Activated CD8-positive, alpha-beta memory T cell treated with anti-CD3 and anti-CD28 coated beads, Interleukin-2, amount 50 U/mL, for 4 hours (primary cell): ENCODE measurements around the gene RANBP2.

Experiments used
- DNase-seq: peaks from one replicate; pipeline ENCODE4 v3.0.0-alpha.2; 2020

Gene RANBP2

DNA sequence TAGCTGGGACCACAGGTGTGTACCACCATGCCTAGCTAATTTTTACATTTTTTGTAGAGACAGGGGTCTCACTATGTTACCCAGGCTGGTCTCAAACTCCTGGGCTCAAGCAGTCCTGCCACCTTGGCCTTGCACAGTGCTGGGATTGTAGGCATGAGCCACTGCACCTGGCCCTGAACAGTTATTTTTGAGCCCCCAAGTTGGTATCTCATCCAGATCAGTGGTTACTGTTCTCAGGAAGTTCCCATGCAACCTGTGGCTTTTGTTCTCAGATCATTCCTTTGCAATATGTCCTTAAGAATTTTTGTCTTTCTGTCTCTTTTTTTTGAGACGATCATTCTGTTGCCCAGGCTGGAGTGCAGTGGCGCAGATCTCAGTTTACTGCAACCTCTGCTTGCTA, 59.6 kb downstream of the RANBP2 start:
- no peak for DNase-seq

DNA sequence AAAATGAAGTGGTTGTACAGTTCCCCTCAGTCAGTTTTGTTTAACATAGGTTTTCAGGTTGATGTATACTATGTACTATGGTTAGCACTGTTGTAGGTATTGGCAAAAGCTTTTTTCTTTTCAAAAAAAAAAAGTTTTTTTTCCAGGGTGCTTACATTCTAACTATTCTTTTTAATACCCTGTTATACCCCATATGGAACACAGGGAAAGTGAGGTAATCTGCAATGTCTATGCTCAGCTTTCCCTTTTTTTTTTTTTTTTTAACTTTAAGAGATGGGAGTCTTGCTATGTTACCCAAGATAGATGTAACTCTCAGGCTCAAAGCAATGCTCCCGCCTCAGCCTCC, 66.7 kb downstream of the RANBP2 start:
- DNase-seq = no peak

DNA sequence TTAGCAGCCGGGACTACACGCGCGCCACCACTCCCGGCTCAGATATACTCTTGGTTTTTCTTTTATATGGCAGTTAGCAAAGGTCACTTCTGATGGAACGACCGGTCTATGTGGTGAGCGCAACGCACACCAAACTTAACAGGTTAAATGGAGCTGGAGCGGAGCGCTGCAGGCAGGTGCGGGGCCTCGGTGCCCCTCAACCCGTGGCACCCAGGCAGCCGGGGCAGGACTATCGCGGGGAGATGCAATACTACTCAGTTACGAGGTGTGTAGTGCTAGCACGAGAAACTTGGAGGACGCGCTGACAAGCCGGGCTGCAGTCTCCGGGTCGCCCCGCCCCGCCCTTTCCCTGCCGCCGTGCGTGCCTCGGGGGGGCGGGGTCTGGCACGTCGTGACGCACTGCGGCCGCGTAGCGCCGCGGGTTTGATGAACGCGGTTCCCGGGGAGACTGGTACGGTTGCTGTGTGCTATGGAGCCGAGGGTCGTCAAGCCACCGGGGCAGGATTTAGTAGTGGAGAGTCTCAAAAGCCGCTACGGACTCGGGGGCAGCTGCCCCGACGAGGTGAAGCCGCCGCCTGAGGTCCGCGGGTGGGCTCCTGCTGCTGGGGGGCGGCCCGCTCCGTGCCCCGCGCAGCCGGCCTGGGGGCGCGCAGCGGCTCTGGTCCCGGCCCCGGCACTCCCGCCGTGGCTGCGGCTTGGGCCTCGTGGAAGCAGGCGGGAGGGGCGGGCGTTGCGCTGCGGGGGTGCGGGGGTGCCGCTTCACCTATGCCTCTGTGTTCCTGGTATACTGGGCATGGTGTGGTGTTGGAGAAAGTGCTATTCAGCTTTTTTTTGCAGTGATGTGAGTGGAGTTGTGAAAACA, 67.3 kb downstream of the RANBP2 start, which contains the start of gene CCDC138:
Gene CCDC138, plus strand, starts transcription at position 418 of the 862 bp plus-strand sequence. Its CDS starts 52 bp downstream, at position 470.
- peak; percentile 93 for DNase-seq

DNA sequence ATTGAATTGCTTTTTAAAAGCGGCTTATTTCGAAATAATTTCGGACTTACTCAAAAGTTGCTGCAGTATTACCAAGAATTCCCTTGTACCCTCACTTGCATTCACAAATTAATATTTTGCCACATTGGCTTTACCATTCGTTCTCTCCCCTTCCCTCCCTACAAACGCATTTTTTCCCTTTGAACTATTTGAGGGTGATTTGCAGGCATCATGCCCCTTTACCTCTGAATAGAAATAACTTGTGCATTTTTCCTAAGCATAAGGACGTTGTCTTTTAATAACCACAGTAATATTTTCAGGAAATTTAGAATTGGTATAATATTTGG, 67.9 kb downstream of the RANBP2 start:
- DNase-seq = no peak

DNA sequence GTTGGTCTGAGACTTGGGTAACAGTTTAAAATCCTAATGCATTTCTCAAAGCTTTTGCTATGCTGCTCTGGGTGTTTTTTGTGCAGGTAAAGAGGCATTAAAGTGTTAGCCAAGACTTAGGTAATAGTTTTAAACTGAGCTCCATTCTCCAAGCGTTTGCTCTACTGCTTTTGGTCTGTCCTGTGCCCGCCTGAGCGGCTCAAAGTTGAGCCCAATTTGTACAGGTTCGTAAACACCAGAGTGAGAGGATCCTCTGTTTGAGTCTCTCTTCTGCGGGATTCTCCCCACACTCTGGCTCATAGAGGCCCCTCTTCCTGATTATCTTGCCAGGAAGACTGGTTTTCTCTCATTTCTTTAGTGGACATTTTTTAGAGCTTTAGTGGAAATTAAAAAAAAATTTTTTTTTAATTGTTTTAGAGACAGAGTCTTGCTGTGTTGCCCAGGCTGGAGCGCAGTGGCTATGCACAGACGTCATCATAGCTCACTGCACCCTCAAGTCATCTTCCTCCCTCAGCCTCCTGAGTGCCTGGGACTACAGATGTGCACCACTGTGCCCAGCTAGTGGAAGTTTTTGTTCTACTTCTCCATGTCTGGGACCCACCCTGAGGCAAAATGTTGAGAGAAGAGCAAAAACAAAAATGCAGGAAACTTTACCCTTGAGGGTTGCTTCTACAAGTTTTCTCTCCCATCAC, 83.9 kb downstream of the RANBP2 start:
- no peak for DNase-seq

DNA sequence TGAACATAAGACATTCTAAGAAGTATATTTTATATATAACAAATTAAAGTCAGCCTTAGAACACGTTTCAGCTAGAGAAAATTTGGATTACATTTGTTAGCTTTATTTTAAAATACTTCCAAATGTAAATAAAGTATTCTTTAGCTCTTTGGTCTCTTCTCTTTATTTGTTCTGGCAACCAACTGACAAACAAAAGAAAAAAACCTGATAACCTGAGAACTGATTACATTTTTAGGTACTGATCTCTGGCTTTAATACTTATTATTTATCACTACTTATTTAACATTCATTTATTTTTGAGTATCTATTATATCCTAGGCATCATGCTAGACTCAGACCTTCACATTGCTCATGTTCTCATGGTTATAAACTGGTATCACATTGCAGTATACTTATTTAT, 85.8 kb downstream of the RANBP2 start:
- DNase-seq = no peak

DNA sequence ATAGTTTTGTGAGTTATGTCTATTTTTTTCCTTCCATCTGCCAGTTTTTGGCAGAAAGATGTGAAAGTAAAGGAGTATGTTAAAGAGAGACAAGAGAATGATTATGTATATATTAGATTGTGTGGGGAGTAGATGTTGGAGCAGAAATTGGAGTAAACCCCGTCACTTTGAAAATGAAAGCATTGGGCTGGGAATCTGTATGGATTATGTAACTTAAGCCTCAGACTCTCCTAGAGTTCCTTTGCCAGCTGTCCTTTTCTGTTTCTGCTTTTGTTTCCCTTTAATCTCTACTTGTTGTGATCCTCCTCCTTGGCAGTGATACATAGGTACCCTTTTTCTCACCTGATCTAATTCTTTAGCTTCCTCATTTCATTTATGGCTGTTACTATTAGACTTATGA, 86.5 kb downstream of the RANBP2 start:
- DNase-seq = no peak

DNA sequence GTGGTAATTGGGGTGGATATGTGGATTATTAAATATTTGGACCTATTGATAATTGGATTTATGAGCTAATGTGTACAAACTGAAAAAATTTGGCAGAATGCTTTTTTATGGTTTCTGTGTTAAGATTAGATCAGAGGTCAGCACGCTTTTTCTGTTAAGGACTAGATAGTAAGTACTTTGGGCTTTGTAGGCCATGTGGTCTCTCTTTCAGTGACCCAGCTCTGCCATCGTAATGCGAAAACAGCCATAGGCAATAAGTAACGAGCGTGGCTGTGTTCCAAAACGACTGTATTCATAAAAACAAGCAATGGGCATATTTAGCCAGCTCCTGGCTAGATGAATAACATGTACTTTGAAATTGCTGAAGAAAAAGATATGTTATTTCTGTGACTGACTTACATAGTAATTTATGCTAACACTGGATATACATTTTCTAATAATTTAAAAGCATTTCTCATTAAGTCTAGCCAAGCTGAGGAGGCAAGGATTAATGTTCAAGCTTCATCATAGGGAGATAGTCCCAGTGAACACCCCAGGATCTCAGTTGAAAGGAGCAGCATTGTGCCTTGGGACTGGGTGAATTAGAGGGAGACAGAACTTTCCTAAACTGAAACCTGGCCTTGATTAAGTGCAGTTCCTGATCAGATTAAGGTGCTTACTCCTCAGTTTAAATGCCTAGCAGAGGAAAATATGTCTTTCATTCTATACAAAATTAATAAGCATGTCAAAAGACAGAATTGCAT, 87.3 kb downstream of the RANBP2 start:
- DNase-seq = no peak

DNA sequence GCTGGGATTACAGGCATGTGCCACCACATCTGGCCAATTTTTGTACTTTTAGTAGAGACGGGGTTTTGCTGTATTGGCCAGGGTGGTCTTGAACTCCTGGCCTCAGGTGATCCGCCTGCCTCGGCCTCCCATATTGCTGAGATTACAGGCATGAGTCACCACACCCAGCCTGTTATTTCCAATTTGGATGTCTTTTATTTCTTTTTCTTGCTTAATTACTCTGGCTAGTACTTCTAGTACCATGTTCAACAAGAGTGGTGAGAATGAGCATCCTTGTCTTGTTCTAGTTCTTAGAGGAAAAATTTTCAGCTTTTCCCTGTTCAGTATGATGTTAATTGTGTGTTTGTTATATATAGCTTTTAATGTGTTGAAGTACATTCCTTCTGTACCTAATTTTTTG, 90.7 kb downstream of the RANBP2 start:
- DNase-seq = no peak

DNA sequence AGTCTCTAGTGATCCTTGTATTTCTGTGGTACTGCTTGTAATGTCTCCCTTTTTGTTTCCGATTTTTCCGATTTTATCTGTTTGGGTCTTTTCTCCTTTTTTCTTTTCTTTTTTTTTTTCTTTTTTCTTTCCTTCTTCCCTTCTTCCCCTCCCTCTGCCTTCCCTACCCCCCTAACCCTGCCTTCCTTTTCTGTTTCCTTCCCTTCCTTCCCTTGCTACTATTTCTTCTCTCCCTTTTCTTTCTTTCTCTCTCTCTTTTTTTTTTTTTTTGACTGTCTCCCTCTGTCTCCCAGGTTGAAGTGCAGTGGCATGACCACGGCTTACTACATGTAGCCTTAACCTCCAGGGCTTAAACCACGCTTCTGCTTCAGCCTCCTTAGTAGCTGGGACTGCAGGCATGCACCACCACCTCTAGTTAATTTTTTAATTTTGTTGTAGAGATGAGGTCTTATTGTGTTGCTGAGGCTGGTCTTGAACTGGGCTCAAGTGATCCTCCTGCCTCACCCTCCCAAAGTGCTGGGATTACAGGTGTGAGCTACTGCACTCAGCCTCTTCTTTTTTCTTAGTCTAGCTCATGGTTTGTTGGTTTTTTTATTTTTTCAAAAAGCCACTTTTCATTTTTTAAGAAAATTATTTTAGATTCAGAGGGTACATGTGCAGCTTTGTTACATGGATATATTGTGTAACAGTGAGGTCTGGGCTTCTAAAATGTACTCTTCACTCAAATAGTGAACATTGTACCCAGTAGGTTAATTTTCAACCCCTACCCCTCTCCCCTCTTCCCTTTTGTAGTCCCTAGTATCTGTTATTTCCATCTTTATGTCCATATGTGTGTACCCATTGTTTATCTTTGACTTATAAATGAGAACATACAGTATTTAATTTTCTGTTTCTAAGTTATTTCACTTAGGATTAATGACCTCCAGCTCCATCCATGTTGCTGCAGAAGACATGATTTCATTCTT, 92.0 kb downstream of the RANBP2 start:
- DNase-seq = no peak

DNA sequence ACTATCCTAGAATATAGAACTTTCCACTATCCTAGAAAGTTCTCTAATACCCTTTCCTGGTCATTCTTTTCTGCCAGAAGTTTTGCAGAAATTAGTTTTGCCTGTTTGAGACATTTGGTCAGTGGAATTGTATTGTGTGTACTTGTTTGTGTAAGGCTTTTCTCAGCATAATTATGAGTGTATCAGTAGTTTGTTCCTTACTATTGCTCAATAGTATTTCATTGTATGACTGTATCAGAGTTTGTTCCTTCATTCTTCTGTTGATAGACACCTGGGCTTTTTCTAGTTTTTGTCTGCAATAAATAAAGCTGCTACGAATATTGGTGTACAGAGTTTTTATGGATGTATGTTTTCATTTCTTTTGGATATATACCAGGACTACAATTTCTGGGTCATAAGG, 94.5 kb downstream of the RANBP2 start:
- DNase-seq = no peak

DNA sequence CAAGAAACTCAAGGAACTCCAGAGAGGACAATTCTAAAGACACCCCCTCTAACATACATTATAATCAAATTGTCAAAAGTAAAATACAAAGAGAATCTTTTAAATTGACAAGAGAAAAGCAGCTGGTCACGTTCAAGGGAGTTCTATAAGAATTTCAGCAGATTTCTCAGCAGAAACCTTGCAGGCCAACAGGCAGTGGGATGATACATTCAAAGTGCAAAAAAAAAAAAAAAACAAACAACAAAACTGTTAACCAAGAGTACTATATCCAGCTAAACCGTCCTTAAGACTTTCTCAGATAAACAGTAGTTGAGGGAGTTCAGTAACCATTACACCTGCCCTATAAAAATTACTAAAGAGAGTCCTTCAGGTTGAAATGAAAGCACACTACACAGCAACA, 101.2 kb downstream of the RANBP2 start:
- DNase-seq = no peak

DNA sequence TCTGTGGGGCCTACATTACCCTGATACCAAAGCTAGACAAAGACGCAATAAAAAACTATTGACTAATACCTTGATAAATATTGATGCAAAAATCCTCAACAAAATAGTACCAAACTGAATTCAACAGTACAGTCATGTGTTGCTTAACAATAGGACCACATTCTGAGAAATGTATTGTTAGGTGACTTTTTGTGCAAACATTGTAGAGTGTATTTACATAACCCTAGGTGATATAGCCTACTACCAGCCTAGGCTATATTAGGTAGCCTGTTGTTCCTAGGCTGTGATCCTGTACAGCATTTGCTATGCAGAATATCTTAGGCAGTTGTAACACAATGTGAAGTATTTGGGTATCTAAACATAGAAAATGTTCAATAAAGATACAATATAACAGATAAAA, 104.0 kb downstream of the RANBP2 start:
- DNase-seq = no peak

DNA sequence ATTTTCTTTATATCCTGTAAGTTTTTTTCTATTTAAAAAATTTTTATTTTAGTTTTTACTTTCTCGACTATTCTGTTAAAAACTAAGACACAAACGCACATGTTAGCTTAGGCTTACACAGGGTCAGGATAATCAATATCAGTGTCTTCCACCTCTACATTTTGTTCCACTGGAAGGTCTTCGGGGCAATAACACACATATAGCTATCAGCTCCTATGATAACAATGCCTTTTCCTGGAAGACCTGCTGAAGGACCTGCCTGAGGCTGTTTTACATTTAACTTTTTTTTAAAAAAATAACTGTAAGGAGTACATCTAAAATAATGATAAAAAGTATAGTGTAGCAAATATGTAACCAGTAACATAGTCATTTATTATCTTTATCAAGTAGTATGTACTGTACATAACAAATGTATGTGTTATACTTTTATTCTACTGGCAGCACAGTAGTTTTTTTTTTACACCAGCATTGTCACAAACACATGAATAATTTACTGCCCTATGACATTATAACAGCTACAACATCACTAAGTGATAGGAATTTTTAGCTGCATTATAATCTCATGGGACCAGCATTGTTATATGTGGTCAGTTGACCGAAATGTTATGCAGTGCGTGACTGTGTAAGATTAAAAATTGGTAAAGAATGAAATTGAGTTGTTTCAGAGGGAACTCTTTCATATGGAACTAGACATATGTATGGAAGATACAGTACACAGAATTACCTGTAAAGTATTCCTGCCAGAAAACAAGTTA, 105.2 kb downstream of the RANBP2 start:
- DNase-seq = no peak

DNA sequence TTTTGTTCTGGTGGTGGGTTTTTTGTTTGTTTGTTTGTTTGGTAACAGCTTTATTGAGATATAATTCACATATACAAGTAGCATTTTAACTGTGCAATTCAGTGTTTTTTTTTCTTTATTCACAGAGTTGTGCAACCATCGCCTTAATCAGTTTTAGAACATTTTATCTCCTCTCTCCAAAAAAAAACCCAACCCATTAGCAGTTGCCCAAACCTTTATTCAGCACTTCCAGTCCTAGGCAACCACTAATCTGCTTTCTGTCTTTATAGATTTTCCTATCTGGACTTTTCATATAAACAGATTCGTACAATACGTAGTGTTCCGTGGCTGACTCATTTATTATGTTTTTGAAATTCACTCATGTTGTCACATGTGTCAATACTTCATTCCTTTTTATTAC, 106.0 kb downstream of the RANBP2 start:
- no peak for DNase-seq

DNA sequence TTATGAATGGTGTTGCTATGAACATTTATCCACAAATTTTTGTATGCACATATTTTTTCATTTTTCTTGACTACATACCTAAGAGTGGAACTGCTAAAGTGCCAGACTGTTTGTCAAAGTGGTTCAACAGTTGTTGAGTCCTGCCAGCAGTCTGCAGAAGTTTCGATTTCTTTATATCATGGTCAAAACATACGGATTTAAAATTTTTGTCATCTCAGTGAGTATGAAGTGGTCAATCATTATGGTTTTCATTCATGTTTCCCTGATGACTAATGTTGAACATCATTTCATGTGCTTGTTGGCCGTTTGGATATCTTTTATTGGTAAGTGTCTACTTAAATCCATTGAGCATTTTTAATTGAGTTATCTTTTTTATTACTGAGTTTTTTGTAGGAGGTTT, 106.5 kb downstream of the RANBP2 start:
- no peak for DNase-seq

DNA sequence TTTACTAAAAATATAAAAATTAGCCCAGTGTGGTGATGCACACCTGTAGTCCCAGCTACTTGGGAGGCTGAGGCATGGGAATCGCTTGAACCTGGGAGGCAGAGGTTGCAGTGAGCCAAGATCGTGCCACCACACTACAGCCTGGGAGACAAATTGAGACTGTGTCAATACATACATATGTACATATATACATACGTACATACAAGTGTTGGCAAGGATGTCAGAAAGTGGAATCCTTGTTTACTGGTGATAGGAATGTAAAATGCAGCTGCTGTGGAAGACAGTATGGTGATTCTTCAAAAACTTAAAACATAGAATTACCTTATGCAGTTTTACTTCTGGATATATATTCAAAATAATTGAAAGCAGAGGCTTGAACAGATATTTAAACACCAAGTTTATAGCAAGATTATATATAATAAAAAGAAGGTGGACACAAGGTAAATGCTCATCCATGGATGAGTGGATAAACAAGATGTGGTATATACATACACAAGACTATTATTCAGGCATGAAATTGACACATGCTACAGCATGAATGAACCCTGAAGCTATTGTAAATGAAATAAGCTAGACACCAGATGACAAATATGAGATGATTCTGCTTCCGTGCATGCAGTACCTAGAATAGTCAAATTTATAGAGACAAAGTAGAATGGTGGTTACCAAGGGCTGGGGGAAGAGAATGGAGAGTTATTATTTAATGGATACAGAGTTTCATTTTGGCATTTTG, 110.5 kb downstream of the RANBP2 start:
- DNase-seq = no peak

DNA sequence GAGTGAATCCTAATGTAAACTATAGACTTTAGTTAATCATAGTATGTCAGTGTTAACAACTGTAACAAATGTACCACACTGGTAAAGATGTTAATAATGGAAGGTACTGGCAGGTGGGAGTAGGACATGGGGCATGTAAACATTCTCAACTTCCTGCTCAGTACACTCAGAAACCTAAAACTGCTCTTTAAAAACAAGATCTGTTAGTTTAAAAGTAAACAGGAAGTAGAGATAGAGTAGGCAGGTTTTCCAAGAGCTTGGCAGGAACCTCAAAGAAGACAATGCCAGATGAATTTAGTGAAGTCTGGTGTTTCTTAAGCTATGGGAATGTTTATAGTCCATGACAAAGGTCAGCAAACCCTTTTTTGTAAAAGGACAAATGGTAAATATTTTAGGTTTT, 113.9 kb downstream of the RANBP2 start:
- DNase-seq = no peak

DNA sequence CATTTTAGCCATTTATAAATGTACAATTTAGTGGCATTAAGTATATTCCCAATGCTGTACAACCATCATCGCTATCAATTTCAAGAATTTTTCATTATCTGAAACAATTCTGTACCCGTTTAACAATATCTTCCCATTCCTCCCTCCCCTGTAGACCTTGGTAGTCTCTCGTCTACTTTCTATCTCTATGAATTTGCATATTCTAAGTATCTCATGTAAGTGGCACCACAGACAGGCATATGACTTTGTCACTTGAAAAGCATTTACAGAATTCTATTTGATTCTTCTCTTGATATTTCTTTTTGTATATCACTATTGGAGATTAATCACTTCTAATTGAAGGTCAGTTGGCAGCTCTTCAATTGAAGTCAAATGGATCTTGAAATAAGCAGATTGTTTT, 115.3 kb downstream of the RANBP2 start:
- DNase-seq = no peak

DNA sequence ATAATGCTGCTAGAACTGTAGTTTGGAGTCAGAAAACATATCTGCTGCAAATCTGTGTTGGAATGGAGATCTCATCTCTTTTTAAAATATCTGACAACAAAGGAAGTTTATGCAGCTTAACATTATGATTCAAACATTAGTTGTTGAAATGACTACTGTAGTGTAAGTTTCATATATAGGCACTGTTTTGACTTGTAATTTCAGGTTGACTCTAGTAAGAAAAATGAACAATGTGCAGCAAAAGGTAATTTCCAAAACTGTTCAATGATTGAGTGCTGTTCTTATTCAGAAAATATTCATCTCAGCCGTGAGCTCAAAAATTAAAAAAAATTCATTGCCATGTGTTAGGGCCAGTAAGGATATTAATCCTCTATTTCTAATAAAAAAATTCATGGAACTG, 115.8 kb downstream of the RANBP2 start:
- DNase-seq = no peak
